Liver (tissue), 9 donors: Measurements from ENCODE around the gene GRIK2. TPM values are rescaled to one million over a fixed set of nuclear protein-coding genes. Genes with fewer than 3 reads are reported as not detected.

Source experiments
- DNase-seq: peaks from one replicate; pipeline ENCODE4 v3.0.0-alpha.2; 2017; ENCODE audit warnings: low spot score
- H3K27ac ChIP-seq, 2 donors: one replicate each; pipeline ENCODE4 v1.7.0; 2013; ENCODE audit warnings: inconsistent platforms in 2 of 2, low read length in 2 of 2, control low read depth in 1 of 2, low read depth in 1 of 2, mild to moderate bottlenecking in 1 of 2
- H3K27me3 ChIP-seq, 4 donors: one replicate each; pipeline versions ENCODE4 v1.6.1 to v1.7.0; 2013; ENCODE audit warnings: low read length in 3 of 4, inconsistent platforms in 1 of 4, mild to moderate bottlenecking in 1 of 4, moderate library complexity in 1 of 4; ENCODE audit not compliant: control insufficient read depth in 4 of 4, insufficient read depth in 4 of 4
- H3K36me3 ChIP-seq, 4 donors: one replicate each; pipeline versions ENCODE4 v1.6.1 to v1.7.0; 2013; ENCODE audit warnings: low read length in 3 of 4, mild to moderate bottlenecking in 3 of 4, low read depth in 1 of 4, moderate library complexity in 1 of 4; ENCODE audit not compliant: control insufficient read depth in 4 of 4, insufficient read depth in 3 of 4
- H3K4me1 ChIP-seq, 4 donors: one replicate each; pipeline versions ENCODE4 v1.6.1 to v1.7.0; 2013; ENCODE audit warnings: low read length in 3 of 4, mild to moderate bottlenecking in 3 of 4, moderate library complexity in 1 of 4; ENCODE audit not compliant: control insufficient read depth in 4 of 4, insufficient read depth in 4 of 4
- H3K4me3 ChIP-seq, 3 donors: one replicate each; pipeline versions ENCODE4 v1.6.1 to v1.7.0; 2013; ENCODE audit warnings: low read length in 3 of 3, control low read depth in 1 of 3, low read depth in 1 of 3, mild to moderate bottlenecking in 1 of 3
- H3K9ac ChIP-seq, 2 donors: one replicate each; pipeline ENCODE4 v1.7.0; 2013; ENCODE audit warnings: low read length in 2 of 2, mild to moderate bottlenecking in 2 of 2, moderate library complexity in 2 of 2, control low read depth in 1 of 2, low read depth in 1 of 2
- H3K9me3 ChIP-seq, 4 donors: one replicate each; pipeline versions ENCODE4 v1.6.1 to v1.7.0; 2013; ENCODE audit warnings: low read length in 3 of 4; ENCODE audit not compliant: control insufficient read depth in 4 of 4
- CTCF ChIP-seq: fragments of 150-350 bp; IDR thresholded peaks from 2 replicates; pipeline ENCODE4 v1.5.1; 2017; ENCODE audit warnings: improper control_type of control experiment, low read depth, low read length; ENCODE audit not compliant: missing input control
- EGR1 ChIP-seq, 2 donors: IDR thresholded peaks; 2 replicates each; pipeline ENCODE4 v1.6.1; 2016 to 2018; ENCODE audit warnings: antibody characterized with exemption in 2 of 2, low read depth in 2 of 2
- FOXA1 ChIP-seq: IDR thresholded peaks from 2 replicates; pipeline ENCODE4 v1.6.1; 2016; ENCODE audit warnings: antibody characterized with exemption
- GABPA ChIP-seq, 2 donors: IDR thresholded peaks in 1 of 2; conservative IDR thresholded peaks in 1 of 2; 2 replicates each; pipeline ENCODE4 v1.6.1; 2016; ENCODE audit warnings: antibody characterized with exemption in 2 of 2, mild to moderate bottlenecking in 1 of 2, moderate library complexity in 1 of 2
- HNF4G ChIP-seq: IDR thresholded peaks from 2 replicates; pipeline ENCODE4 v1.6.1; 2016; ENCODE audit warnings: antibody characterized with exemption
- MAX ChIP-seq: IDR thresholded peaks from 2 replicates; pipeline ENCODE4 v1.6.1; 2016; ENCODE audit warnings: antibody characterized with exemption
- RXRA ChIP-seq, 2 donors: IDR thresholded peaks; 2 replicates each; pipeline ENCODE4 v1.6.1; 2017 to 2018; ENCODE audit warnings: antibody characterized with exemption in 2 of 2, mild to moderate bottlenecking in 1 of 2
- WGBS: extraction: QIAGEN DNeasy Blood & Tissue Kit; methylation state at CpG from one replicate; pipeline ENCODE4 v1.1.7; 2013; 5-methylcytosine and 5-hydroxymethylcytosine counted together
- polyA plus RNA-seq, 2 donors: library from polyadenylated mRNA; stranded (reverse) in 1 of 2; unstranded in 1 of 2; fragments of 200-250 nt in 1 of 2; fragments of >200 nt in 1 of 2; fragmentation: Nextera tagmentation in 1 of 2; extraction: Ambion mirVana in 1 of 2; gene quantifications; one replicate each; pipeline versions ENCODE4 v1.2.1 to v1.2.3, GENCODE V29; 2013 to 2015
- total RNA-seq, 2 donors: library from RNA; depleted of rRNA; stranded (reverse); fragments of >200 nt; gene quantifications; one replicate each; pipeline ENCODE4 v1.2.3, GENCODE V29; 2014
- donor health status: healthy.
- donor health status: healthy.
- donor health status: healthy.
- donor health status: healthy.
- donor health status: healthy.

Gene GRIK2
- total and polyA plus RNA-seq, 4 donors, result 0.02 to 0.17 (median 0.05) TPM

- Histone ChIP-seq H3K27ac (no peak overlapping the region), H3K9ac (no peak overlapping the region), H3K4me3 (no peak overlapping the region), H3K36me3 (no peaks in the 10 kb centered on the region), H3K27me3 (no peaks in the 10 kb centered on the region), H3K9me3 (no peaks in the 10 kb centered on the region), H3K4me1 (no peaks in the 10 kb centered on the region)
- TF ChIP-seq EGR1 (IDR thresholded peaks at IDR 0.05; ENCODE audit: low read depth in 2 of 2) (no peak), MAX (no peak)
- DNase-seq, result no peak
- WGBS, result 85% methylated on average over 1 of the region's 1 CpG
These were observed 658.2 kb downstream of the GRIK2 start for GRCh38 chr6:102051720-102052119.

DNA sequence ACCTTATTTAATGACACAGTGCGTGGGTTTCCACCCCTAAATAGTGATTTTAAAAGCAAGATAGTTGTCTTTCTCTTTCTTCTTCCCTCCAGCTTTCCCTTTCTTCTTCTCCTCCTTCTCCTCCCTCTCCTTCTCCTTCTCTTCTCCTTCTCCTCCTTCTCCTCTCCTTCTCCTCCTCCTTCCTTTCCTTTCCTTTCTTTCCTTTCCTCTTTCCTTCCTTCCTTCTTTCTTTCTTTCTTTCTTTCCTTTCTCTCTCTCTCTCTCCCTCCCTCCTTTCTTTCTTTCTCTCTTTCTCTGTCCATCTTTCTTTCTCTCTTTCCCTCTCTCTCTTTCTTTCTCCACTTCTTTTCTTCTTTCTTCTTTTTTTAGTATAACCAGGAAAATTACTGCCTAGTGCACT is 670.6 kb downstream of the GRIK2 start:
- DNase-seq, result no peak
- no peak overlapping the region for H3K27ac ChIP-seq
- no peak overlapping the region for H3K4me3 ChIP-seq
- H3K27me3 ChIP-seq, result no peaks in the 10 kb centered on the region
- no peaks in the 10 kb centered on the region for H3K4me1 ChIP-seq
- no peaks in the 10 kb centered on the region for H3K9me3 ChIP-seq
- 69% methylated on average over 1 of the region's 1 CpG for WGBS
- no peak overlapping the region for H3K9ac ChIP-seq
- TF ChIP-seq FOXA1 (no peak), HNF4G (no peak), RXRA (IDR thresholded peaks at IDR 0.05) (no peak)
- H3K36me3 ChIP-seq, result no peaks in the 10 kb centered on the region

- Histone ChIP-seq H3K4me1 (no peaks in the 10 kb centered on the region), H3K4me3 (no peak overlapping the region), H3K9me3 (no peaks in the 10 kb centered on the region), H3K36me3 (no peaks in the 10 kb centered on the region), H3K27ac (no peak overlapping the region), H3K9ac (no peak overlapping the region), H3K27me3 (no peaks in the 10 kb centered on the region)
- TF ChIP-seq GABPA (IDR thresholded peaks at IDR 0.05 in 1 of 2, conservative IDR thresholded peaks at IDR 0.05 in 1 of 2) (no peak), CTCF (no peak), RXRA (IDR thresholded peaks at IDR 0.05) (no peak), HNF4G (no peak), EGR1 (IDR thresholded peaks at IDR 0.05; ENCODE audit: low read depth in 2 of 2) (no peak)
- no peak for DNase-seq
- WGBS, result 30% methylated on average over 1 of the region's 1 CpG
These were observed 672.8 kb downstream of the GRIK2 start for GRCh38 chr6:102066301-102066700.

- H3K9me3 ChIP-seq, result no peaks in the 10 kb centered on the region
- no peak for TF ChIP-seq GABPA (IDR thresholded peaks at IDR 0.05 in 1 of 2, conservative IDR thresholded peaks at IDR 0.05 in 1 of 2)
- DNase-seq, result no peak
- no peaks in the 10 kb centered on the region for H3K27me3 ChIP-seq
- 81% methylated on average over 7 of the region's 7 CpGs for WGBS
- no peaks in the 10 kb centered on the region for H3K36me3 ChIP-seq
- H3K4me3 ChIP-seq, result no peak overlapping the region
- H3K9ac ChIP-seq, result no peak overlapping the region
- no peaks in the 10 kb centered on the region for H3K4me1 ChIP-seq
- H3K27ac ChIP-seq, result no peak overlapping the region
These were observed 674.9 kb downstream of the GRIK2 start for GRCh38 chr6:102068349-102068929.
